Inflammatory macrophage (primary cell): ENCODE measurements around the gene ANXA4.
"Not testable (repeated sequence)": the region's sequence is repeated elsewhere in the genome, so short reads cannot be mapped to it uniquely, and the experiment has no call there.

ENCODE experiments used
- DNase-seq, 2 donors: peaks; one replicate each; pipeline ENCODE4 v3.0.0-alpha.2; 2020 to 2022

ANXA4 gene

DNA sequence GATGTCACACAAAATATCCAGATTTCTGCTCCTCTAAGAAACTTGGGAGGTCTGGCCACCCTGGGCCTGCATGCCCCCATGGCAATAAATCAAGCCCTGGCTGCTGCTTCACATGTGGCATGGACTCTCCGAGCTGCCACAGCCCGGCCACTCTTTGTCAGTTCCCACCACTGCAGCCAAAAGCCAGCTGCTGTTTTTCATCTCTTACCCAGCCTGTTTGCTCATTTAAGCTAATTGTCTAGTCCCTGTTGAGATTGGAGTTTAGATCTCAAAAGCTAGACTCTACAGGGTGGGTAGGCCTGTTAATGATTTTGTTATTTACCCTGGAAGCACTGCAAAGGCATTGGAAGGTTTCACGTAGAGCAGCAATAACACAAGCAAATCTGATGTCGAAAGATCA lies 20.9 kb upstream of the ANXA4 start:
- no peak for DNase-seq

- DNase-seq = no peak
These were observed 18.1 kb upstream of the ANXA4 start for GRCh38 chr2:69723791-69724190.

GRCh38 chr2:69724540-69725159 lies 17.3 kb upstream of the ANXA4 start:
- peak; percentile 86 to 90 for DNase-seq

DNA sequence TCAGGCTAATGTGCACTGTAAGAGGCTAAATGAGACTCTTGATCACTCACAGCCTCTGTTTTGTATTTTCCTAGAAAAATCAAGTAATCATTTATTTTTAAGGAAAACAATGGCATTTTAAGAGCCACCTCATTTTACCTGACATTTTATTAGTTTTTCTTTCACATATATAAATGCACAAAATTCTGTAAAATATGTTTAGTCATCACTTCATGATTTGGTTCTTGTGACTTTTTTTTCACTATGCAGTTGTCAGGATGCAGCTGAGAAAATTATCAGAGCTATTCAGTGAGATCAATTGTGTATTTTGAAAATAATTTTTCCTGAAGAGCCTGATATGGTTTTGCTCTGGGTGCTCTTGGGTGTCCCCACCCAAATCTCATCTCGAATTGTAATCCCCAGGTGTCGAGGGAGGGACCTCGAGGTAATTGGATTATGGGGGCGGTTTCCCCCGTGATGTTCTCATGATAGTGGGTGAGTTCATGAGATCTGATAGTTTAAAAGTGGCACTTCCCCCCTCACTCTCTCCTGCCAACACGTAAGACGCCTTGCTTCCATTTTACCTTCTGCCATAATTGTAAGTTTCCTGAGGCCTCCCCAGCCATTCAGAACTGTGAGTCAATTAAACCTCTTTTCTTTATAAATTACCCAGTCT lies 16.1 kb upstream of the ANXA4 start:
- DNase-seq = no peak

- DNase-seq = no peak
These were observed 12.7 kb upstream of the ANXA4 start for GRCh38 chr2:69729266-69729665.

DNA sequence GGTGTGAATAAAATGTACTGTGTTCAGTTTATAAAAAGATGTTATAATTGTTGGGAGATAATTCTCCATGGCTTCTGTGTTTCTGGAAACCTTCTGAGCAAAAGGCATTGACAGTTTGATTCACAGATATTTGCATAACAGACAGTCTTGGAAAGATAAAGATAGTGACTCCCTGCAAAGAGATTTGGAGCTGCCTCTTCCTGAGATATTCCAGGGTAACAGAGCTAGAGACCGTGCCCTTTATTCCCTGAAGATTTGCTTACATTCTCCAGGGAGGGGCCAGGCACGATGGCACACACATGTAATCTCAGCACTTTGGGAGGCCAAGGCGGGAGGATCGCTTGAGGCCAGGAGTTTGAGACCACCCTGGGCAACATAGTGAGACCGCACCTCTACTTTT lies 12.2 kb upstream of the ANXA4 start:
- no peak for DNase-seq

- DNase-seq = no peak
These were observed 10.6 kb upstream of the ANXA4 start for GRCh38 chr2:69731147-69731970.

DNA sequence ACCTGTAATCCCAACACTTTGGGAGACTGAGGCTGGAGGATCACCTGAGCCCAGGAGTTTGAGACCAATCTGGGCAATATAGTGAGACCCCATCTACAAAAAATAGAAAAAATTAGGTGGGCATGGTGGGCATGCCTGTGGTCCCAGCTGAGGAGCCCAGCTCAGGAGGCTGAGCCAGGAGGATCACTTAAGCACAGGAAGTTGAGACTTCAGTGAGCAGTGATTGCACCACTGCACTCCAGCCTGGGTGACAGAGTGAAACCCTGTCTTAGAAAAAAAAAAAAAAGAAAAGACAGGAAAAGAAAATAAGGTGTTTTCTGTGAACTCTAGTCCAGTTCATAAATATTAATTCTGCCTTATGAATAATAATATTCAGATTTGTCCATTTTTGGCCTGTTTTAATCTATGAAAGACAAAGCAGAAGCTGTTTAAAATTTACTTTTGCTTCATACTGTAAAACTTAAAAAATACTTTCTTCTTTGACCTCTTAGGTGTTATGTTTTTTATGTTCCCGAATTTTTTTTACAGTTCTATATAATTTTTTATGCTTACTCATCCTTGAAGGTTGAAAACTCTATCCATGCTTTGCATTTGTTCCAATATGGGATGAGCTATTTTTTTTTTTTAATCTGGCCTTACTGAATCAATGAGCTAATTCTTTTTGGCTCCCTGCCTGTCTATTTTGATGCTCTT lies 8.4 kb upstream of the ANXA4 start:
- DNase-seq = no peak

DNA sequence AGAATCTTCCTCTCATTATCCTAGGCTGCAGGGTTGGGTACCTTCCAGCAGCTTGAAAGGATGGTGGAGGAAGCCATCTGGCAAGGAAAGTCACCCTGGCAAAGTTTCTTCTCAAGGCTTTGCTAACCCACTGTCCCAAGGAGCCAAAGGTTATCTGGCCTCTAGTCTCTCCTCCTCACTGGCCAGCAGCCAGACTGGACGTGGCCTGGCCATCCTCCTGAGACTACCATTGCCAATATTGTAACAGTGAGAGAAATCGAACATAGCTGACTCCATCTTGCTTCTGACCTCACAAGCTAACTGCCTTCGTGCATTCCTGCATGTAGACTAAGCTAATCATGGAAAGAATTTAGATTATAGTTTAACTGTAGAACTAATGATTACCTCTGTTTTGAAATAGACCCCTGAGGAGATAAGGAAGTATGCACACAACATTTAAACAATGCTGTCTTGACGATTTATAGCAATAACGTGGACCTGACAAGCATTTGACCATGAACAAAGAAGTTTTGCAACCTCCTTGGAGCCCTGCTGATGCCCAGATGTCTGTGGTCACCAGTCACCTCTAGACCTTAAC lies 7.8 kb upstream of the ANXA4 start:
- no peak for DNase-seq

DNA sequence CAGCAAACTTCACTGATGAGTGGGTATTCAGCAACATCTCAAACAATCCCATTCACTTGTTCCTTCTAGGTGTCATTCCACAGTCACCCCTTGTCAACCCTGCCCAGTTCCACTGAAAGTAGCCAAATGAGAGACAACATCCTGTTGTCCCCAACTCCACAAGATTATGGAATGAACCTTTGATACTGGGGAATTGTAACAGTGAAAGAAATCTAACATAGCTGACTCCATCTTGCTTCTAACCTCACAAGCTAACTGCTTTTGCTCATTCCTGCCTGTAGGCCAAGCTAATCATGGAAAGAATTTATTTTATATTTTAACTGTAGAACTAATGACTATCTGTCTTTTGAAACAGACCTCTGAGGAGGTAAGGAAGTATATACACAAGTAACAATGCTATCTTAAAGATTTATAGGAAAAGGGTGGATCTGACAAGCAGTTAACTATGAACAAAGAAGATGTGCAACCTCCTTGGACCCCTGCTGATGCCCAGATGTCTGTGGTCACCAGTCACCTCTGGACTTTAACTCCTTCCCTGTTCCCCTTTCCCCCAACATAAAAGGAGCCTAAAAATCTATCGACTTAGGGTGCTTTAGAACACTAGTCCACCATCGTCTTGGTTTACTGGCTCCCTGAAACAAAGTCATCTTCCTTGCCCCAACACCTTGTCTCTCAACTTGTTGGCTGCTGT lies 6.9 kb upstream of the ANXA4 start:
- no peak for DNase-seq

GRCh38 chr2:69735686-69736085 lies 6.2 kb upstream of the ANXA4 start:
- peak in 1 of 2 donors; percentile 46 for DNase-seq

GRCh38 chr2:69738149-69738548 lies 3.8 kb upstream of the ANXA4 start:
- not testable (repeated sequence) for DNase-seq

DNA sequence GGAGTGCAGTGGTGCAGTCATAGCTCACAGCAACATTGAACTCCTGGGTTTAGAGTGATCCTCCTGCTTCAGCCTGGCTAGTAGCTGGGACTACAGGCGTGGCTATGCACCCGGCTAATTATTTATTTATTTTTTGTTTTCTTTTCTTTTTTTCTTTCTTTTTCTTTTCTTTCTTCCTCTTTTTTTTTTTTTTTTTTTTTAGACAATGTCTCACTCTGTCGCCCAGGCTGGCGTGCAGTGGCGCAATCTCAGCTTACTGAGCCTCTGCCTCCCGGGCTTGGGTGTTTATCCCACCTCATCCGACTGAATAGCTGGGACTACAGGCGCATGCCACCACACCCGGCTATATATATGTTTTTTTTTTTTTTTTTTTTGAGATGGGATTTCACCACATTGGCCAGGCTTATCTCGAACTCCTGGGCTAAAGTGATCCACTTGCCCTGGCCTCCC lies 1.4 kb upstream of the ANXA4 start:
- peak; percentile 28 for DNase-seq

DNA sequence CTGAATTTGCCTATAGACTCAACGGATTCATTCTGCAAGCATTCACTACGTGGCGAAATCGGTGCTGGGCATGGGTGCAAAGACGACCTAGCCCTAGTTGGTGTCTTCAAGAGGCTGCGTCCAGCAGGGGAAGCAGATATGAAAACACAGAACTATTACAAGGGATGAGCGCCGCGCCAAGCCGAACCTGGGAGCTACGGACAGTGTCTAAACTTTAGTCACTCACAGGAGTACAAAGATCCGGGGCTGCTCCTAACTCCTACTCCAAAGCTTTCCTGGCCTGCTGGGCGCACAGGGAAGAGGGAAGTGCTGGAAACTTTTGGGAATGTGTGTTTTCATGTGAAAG lies 732 bp upstream of the ANXA4 start:
- DNase-seq = peak; percentile 75 to 76

DNA sequence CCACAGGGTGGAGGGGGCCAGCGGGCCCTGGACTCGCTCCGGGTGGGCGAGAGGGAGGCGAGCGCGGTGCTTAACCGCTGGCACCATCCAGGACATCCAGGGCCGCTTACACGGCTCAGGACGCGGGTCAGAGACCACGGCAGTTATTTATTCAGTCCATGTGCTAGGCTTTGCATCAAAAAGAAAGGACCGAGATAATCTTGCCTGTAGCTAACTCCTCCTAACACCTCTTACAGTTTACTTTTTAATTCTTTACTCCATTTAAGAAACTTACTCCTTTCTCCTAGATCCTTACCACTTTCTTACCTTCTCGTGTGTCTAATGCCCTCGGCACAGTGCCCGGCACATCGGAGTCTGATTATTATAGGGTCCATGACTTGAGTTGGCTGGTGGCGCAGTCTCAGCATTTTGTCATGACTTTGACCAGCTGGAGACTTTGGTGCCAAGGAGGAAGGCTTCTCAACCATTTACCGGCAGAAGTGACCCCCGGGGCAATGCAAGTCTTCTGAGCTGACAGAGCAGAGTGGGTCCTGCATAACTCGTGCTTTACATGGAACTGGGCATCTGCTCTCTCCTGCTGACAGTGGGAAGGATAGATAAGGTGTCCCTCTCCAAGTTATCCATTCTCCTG lies 503 bp downstream of the ANXA4 start:
- DNase-seq = peak in 1 of 2 donors; percentile 8

GRCh38 chr2:69743847-69744264 lies 1.9 kb downstream of the ANXA4 start:
- no peak for DNase-seq

DNA sequence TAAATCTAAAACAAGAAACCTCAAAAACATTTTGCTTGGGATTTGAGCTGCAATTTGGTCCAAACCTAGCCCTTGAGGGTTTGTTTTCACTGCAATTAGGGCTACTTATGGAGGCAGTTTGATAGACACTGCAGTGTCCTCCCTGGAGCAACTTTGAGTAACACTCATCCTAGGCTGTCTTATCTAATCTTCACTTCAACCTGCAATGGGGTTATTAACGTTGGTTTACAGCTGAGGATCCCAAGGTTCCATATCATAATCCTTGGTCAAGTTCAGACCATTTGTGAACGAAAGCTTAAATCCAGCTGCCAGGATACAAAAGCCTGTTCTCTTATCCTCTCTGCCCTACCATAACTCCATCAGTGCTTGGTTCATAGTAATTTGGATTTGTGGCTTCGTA lies 2.5 kb downstream of the ANXA4 start:
- DNase-seq = no peak

DNA sequence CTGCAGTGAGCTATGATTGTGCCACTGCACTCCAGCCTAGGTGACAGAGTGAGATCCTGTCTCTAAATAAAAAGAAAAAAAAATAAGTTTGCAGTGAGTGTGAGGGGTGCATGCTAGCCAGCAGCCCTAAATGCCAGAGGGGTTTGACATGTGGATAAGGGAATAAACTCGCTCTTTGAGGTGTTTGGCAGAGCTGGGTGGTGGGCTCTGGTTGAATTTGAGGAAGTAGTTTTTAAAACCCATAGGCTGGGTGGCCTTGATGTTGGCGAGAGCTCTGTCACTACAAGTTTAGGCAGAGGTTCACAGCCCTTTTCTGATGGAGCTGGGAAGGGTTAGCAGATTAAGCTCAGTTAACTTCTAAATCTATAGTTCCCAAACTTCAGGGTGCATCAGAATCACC lies 3.1 kb downstream of the ANXA4 start:
- no peak for DNase-seq

GRCh38 chr2:69750246-69750645 lies 8.3 kb downstream of the ANXA4 start:
- DNase-seq = no peak

DNA sequence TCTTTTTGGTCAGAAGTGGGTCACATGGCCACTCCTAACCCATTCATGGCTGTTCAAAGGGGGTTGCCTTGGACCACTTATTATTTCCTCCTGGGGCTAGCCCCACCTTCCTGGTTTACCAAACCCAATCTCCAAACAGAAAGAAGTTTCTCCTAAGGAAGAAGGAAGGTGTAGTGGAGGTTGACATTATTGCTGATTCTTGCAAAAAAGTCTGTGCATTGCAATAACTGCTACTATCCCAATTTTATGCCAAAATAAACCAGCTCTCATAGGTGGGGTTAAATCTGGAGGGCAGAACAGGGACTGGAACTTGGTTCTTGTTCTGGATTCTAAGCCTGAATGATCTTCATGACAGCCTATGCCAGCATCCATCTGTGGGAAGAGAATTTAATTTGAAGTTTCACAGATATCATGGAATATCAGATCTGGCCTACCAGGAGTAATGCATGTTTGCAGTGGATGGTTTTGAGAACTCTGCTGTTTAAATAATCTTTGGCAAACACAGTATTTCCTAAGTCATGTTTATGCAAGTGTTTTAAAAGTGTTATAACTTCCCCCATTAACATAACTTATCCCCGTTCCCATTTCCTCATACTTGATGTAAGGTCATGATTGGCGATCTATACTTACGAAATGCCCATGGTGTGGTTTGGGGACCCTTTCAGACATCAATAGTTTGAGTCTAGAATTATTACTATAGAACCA lies 11.9 kb downstream of the ANXA4 start:
- peak in 1 of 2 donors; percentile 75 for DNase-seq

DNA sequence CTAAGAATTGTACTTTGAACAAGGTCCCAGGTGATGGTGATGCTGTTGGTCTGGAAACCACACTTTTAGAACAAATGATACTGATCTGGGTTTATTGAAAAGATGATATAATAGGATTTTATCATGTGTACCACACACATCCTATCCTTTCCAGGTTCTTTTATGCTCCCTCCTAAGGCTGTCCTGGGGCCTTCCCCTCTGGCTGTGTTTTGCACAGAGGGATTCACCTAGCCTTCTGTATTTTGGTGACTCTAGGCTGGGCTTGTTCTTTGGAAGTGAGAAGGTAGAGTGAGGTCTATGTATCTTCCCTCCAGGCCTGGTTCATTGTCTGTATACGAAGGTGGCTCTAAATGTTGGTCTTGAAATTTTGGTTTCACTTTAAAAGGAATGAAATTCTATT lies 12.7 kb downstream of the ANXA4 start:
- no peak for DNase-seq
